Skeletal muscle tissue (tissue), 4 donors: ENCODE data around the gene TEX22. TPM values are rescaled to one million over a fixed set of nuclear protein-coding genes. Genes with fewer than 3 reads are reported as not detected.

Source experiments
- H3K27ac ChIP-seq: one replicate; pipeline ENCODE4 v1.7.0; 2013; ENCODE audit warnings: mild to moderate bottlenecking, low read depth, low read length, inconsistent platforms
- H3K27me3 ChIP-seq, 3 donors: one replicate each; pipeline ENCODE4 v1.7.0; 2013; ENCODE audit warnings: low read length in 3 of 3; ENCODE audit not compliant: control insufficient read depth in 3 of 3, insufficient read depth in 3 of 3
- H3K36me3 ChIP-seq, 3 donors: one replicate each; pipeline ENCODE4 v1.7.0; 2013; ENCODE audit warnings: low read length in 3 of 3; ENCODE audit not compliant: control insufficient read depth in 3 of 3, insufficient read depth in 3 of 3
- H3K4me1 ChIP-seq, 3 donors: one replicate each; pipeline ENCODE4 v1.7.0; 2013; ENCODE audit warnings: low read length in 3 of 3, mild to moderate bottlenecking in 3 of 3; ENCODE audit not compliant: control insufficient read depth in 3 of 3, insufficient read depth in 3 of 3
- H3K4me3 ChIP-seq, 3 donors: one replicate each; pipeline ENCODE4 v1.7.0; 2013; ENCODE audit warnings: low read length in 3 of 3
- H3K9ac ChIP-seq, 3 donors: one replicate each; pipeline ENCODE4 v1.7.0; 2013; ENCODE audit warnings: low read length in 3 of 3, mild to moderate bottlenecking in 3 of 3, moderate library complexity in 2 of 3, low read depth in 1 of 3
- H3K9me3 ChIP-seq, 3 donors: one replicate each; pipeline ENCODE4 v1.7.0; 2013; ENCODE audit warnings: low read length in 3 of 3; ENCODE audit not compliant: control insufficient read depth in 3 of 3
- total RNA-seq: library from RNA; depleted of rRNA; stranded (reverse); fragments of >200 nt; gene quantifications from one replicate; pipeline ENCODE4 v1.2.3, GENCODE V29; 2014
- donor health status: Osteomylitis.

The TEX22 gene
- under 0.01 TPM for total RNA-seq

DNA sequence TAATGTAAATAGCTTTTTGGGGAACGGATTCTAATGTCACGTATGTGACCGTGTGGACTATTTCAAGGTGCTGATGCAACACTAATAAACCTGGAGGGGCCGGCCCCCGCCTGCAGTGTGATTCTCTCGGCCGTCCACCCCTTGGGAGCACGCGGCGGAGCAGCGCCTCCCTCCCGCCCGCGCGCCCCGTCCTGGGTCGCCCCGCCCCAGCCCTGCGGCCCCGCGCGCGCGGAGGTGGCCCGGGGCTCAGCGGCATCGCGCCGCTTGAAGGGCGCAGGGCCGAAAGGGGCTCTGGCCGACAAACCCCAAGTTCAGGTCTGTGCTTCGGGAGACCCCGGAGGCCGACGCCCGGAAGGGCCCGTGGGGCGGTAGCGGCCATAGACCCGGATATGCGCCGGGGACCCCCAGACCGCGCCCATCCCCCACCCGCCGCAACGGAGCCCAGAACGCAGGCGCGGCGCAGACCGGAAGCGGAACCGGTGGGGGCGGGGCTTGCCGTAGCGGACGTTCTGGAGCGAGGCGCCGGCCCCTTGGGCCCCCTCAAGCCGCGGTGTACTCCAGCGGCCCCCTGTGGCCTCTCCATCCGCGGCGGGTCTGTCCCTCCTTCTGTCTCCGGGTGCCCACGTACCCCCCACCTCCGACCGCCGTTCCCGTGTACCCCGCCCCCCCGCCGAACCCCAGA, at the start of gene TEX22:
Gene TEX22 (plus strand): TSS at position 495 of the 682 bp plus-strand sequence. CDS start 803 bp downstream, outside the sequence.
- H3K27me3 ChIP-seq: no peaks in the 10 kb centered on the region
- H3K4me1 ChIP-seq: peaks cover 23 to 31% (median 30%) of the 10 kb centered on the region in 3 donors
- peak within 1 kb of the TSS; percentile 85 to 90 (median 89) for H3K4me3 ChIP-seq
- peaks cover 8 to 22% (median 10%) of the 10 kb centered on the region in 3 donors for H3K36me3 ChIP-seq
- H3K9ac ChIP-seq: peak within 1 kb of the TSS; percentile 88 to 96 (median 93)
- peak within 1 kb of the TSS; percentile 83 for H3K27ac ChIP-seq
- no peaks in the 10 kb centered on the region for H3K9me3 ChIP-seq

DNA sequence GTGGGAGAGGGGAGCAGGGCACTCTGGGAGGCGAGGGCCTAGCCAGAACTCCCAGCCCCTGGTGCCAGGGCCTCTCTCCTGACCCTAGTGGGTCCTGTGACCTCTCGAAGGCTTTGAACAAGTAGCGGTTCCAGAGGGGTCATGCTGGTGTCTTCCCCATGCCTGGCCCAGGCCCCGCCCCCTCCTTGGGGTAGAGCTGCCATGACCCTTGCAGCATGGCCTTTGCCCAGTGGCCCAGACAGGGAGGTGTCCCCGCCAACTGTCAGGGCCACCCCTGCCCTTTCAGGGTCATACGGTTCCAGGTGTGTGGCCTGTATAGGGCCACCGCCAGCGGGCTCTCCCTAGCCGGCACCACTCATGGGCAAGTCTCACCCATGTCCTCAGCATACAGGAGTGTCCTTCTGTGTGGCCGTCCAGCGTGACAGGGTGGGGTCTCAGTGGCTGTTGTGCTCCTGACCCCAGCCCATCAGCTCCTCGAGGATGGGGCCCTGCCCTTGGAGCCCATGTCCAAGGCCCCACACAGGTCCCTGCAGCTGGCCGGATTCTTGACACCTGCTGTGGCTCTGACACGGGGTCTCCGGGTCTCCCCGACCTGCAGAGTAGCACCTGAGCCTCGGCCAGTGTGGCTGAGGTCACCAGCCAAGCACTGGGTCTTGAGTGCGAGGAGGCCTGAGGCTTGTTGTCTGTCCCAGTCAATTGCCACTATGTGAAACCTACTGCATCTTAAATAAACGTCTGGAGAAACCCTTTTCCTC, 49.2 kb upstream of the TEX22 start:
- Histone ChIP-seq H3K4me3 (no peak overlapping the region), H3K27me3 (no peaks in the 10 kb centered on the region), H3K27ac (no peak overlapping the region), H3K36me3 (peaks cover 0 to 5% (median 2%) of the 10 kb centered on the region in 3 donors), H3K4me1 (peaks cover 5 to 27% (median 17%) of the 10 kb centered on the region in 3 donors), H3K9ac (no peak overlapping the region), H3K9me3 (peaks cover 0 to 2% (median 0%) of the 10 kb centered on the region in 3 donors)

DNA sequence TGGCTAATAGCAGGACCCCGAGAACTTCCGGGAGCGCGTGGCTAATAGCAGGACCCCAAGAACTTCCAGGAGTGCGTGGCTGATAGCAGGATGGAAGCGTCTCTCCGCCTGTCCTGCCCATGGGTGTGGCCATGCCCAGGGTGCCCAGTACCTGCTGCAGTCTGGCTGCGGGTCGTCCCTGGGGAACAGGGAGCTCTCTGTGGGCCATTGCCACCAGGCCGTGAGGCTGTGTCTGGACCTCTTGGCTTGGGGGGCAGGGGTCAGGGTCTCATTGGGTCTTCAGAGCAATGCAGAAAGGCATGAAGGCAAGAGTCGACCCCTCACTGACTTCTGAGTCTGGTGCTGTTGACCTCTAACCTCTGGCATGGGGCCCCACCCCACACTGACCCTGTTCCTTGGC, 48.3 kb upstream of the TEX22 start:
- Histone ChIP-seq H3K27ac (no peak overlapping the region), H3K9me3 (peaks cover 0 to 2% (median 0%) of the 10 kb centered on the region in 3 donors), H3K36me3 (peaks cover 4 to 6% (median 5%) of the 10 kb centered on the region in 3 donors), H3K9ac (no peak overlapping the region), H3K4me1 (peaks cover 5 to 27% (median 17%) of the 10 kb centered on the region in 3 donors), H3K27me3 (no peaks in the 10 kb centered on the region), H3K4me3 (no peak overlapping the region)

- Histone ChIP-seq H3K27ac (no peak overlapping the region), H3K9me3 (no peaks in the 10 kb centered on the region), H3K4me3 (no peak overlapping the region), H3K36me3 (peaks cover 5 to 11% (median 8%) of the 10 kb centered on the region in 3 donors), H3K27me3 (no peaks in the 10 kb centered on the region), H3K9ac (no peak overlapping the region), H3K4me1 (peaks cover 5 to 27% (median 17%) of the 10 kb centered on the region in 3 donors)
These were observed 47.7 kb upstream of the TEX22 start for GRCh38 chr14:105350450-105351244.

GRCh38 chr14:105351410-105351809, 46.9 kb upstream of the TEX22 start:
- Histone ChIP-seq H3K4me1 (peaks cover 5 to 23% (median 17%) of the 10 kb centered on the region in 3 donors), H3K36me3 (peaks cover 9 to 11% (median 10%) of the 10 kb centered on the region in 3 donors), H3K9me3 (no peaks in the 10 kb centered on the region), H3K4me3 (no peak overlapping the region), H3K27ac (no peak overlapping the region), H3K9ac (peak overlapping the region in 1 of 3 donors; percentile 50), H3K27me3 (no peaks in the 10 kb centered on the region)

GRCh38 chr14:105351920-105352851, 46.2 kb upstream of the TEX22 start:
- Histone ChIP-seq H3K4me3 (no peak overlapping the region), H3K27me3 (no peaks in the 10 kb centered on the region), H3K36me3 (peaks cover 9 to 16% (median 13%) of the 10 kb centered on the region in 3 donors), H3K9ac (peak overlapping the region in 2 of 3 donors; percentile 20 to 50), H3K9me3 (no peaks in the 10 kb centered on the region), H3K27ac (no peak overlapping the region), H3K4me1 (peaks cover 5 to 19% (median 14%) of the 10 kb centered on the region in 3 donors)

GRCh38 chr14:105353136-105353535, 45.2 kb upstream of the TEX22 start:
- H3K36me3 ChIP-seq: peaks cover 12 to 16% (median 14%) of the 10 kb centered on the region in 3 donors
- H3K4me1 ChIP-seq: peaks cover 5 to 11% (median 8%) of the 10 kb centered on the region in 3 donors
- no peaks in the 10 kb centered on the region for H3K9me3 ChIP-seq
- H3K27ac ChIP-seq: no peak overlapping the region
- no peak overlapping the region for H3K4me3 ChIP-seq
- no peaks in the 10 kb centered on the region for H3K27me3 ChIP-seq
- H3K9ac ChIP-seq: no peak overlapping the region

DNA sequence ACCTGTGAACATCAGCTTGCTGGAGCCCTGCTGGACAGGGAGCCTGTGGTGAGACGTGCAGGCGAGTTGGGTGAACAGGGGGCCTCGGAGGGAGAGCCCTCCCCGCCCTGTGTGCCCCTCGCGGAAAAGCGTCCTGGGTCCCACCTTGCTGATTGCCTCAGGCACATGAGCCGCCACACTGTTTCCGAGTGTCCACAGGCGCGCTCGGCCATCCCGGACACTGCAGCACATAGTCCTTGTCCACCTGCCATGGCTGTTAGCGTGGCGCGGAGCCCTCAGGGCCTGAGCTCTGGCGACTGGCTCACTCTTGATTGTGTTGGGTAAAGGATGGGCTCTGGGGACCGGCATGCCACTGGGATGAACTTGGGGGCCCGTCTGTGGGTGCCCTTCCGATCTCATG, 43.8 kb upstream of the TEX22 start:
- H3K4me3 ChIP-seq: no peak overlapping the region
- peaks cover 14 to 17% (median 16%) of the 10 kb centered on the region in 3 donors for H3K36me3 ChIP-seq
- peaks cover 4 to 7% (median 5%) of the 10 kb centered on the region in 3 donors for H3K4me1 ChIP-seq
- H3K27ac ChIP-seq: no peak overlapping the region
- H3K27me3 ChIP-seq: no peaks in the 10 kb centered on the region
- no peaks in the 10 kb centered on the region for H3K9me3 ChIP-seq
- H3K9ac ChIP-seq: no peak overlapping the region
